SK-N-SH (cell line): ENCODE data around the gene ZIC3. TPM values are rescaled to one million over a fixed set of nuclear protein-coding genes. Genes with fewer than 3 reads are reported as not detected.
A peak's percentile ranks its signal among the peaks of the same experiment; 100 is the strongest.

Experiments
- CTCF ChIA-PET: fragments of 300-600, 350-600 bp; formaldehyde crosslinking; extraction: SDS; loops from one replicate; lab custom pipeline; 2021; lab: Yijun Ruan, JAX
- POLR2A ChIA-PET: fragments of 350-600 bp; sonication (Branson Sonifier 250); formaldehyde crosslinking; extraction: SDS; loops from one replicate; lab custom pipeline; 2020; ENCODE audit warnings: antibody characterized with exemption, inconsistent platforms; lab: Yijun Ruan, JAX
- DNase-seq: peaks from one replicate; pipeline ENCODE4 v3.0.0; 2012
- H2AFZ ChIP-seq: fragments of 200-600 bp; sonication (generic); 2 replicates; pipeline ENCODE4 v1.8.1; 2016; ENCODE audit warnings: antibody characterized with exemption, mild to moderate bottlenecking, low read depth
- H3F3A ChIP-seq: fragments of 200-600 bp; sonication (generic); replicated peaks from 2 replicates; pipeline ENCODE3; 2016; ENCODE audit warnings: antibody characterized with exemption, mild to moderate bottlenecking; ENCODE audit not compliant: insufficient read depth
- H3K27ac ChIP-seq, 2 experiments: fragments of 200-500 bp in 1 of 2; fragments of 200-600 bp in 1 of 2; sonication (Bioruptor generic) in 1 of 2; sonication (generic), shearing (Covaris generic) in 1 of 2; 2 replicates each; pipeline versions ENCODE4 v1.5.1 to v1.6.1; 2014 to 2016; ENCODE audit warnings: low read depth in 2 of 2, inconsistent platforms in 1 of 2, low read length in 1 of 2, mild to moderate bottlenecking in 1 of 2, mixed read lengths in 1 of 2
- H3K27me3 ChIP-seq: fragments of 200-600 bp; sonication (generic), shearing (Covaris generic); 2 replicates; pipeline ENCODE4 v1.6.1; 2016; ENCODE audit warnings: mixed run types; ENCODE audit not compliant: insufficient read depth
- H3K36me3 ChIP-seq, 2 experiments: fragments of 200-500 bp in 1 of 2; fragments of 200-600 bp in 1 of 2; sonication (Bioruptor generic) in 1 of 2; sonication (generic) in 1 of 2; replicated peaks in 1 of 2; 2 replicates each; pipeline versions ENCODE3 to v1.5.1; 2014 to 2016; ENCODE audit warnings: low read length in 1 of 2, mild to moderate bottlenecking in 1 of 2; ENCODE audit not compliant: insufficient read depth in 2 of 2, control insufficient read depth in 1 of 2
- H3K4me1 ChIP-seq, 2 experiments: fragments of 200-500 bp in 1 of 2; fragments of 200-600 bp in 1 of 2; sonication (Bioruptor generic) in 1 of 2; sonication (generic), shearing (Covaris generic) in 1 of 2; 2 replicates each; pipeline versions ENCODE4 v1.5.1 to v1.6.1; 2014 to 2016; ENCODE audit warnings: low read depth in 1 of 2, low read length in 1 of 2, mixed run types in 1 of 2; ENCODE audit not compliant: insufficient read depth in 2 of 2, control insufficient read depth in 1 of 2
- H3K4me2 ChIP-seq: fragments of 200-600 bp; sonication (generic), shearing (Covaris generic); 2 replicates; pipeline ENCODE4 v1.6.1; 2017; ENCODE audit warnings: mixed run types
- H3K4me3 ChIP-seq, 2 experiments: fragments of 200-500 bp in 1 of 2; fragments of 200-600 bp in 1 of 2; sonication (Bioruptor generic) in 1 of 2; sonication (generic), shearing (Covaris generic) in 1 of 2; 2 replicates each; pipeline versions ENCODE4 v1.5.1 to v1.8.1; 2014 to 2016; ENCODE audit warnings: low read depth in 2 of 2, inconsistent platforms in 1 of 2, low read length in 1 of 2, mild to moderate bottlenecking in 1 of 2, mixed read lengths in 1 of 2, moderate library complexity in 1 of 2
- H3K79me2 ChIP-seq: fragments of 200-600 bp; sonication (generic); 2 replicates; pipeline ENCODE4 v1.8.1; 2017; ENCODE audit warnings: mild to moderate bottlenecking; ENCODE audit not compliant: insufficient read depth
- H3K9ac ChIP-seq: fragments of 200-600 bp; sonication (generic); 2 replicates; pipeline ENCODE4 v1.6.1; 2017; ENCODE audit warnings: mixed run types
- H3K9me2 ChIP-seq: fragments of 200-600 bp; sonication (generic); 2 replicates; pipeline ENCODE4 v1.6.1; 2017; ENCODE audit warnings: mixed run types
- H3K9me3 ChIP-seq: fragments of 200-600 bp; sonication (generic); 2 replicates; pipeline ENCODE4 v1.6.1; 2017; ENCODE audit warnings: mixed run types, mild to moderate bottlenecking, moderate library complexity
- H4K20me1 ChIP-seq: fragments of 200-600 bp; sonication (generic); 2 replicates; pipeline ENCODE4 v1.6.1; 2017; ENCODE audit warnings: mild to moderate bottlenecking, mixed run types; ENCODE audit not compliant: insufficient read depth
- EZH2phosphoT487 ChIP-seq: fragments of 200-600 bp; sonication (generic); IDR thresholded peaks from 2 replicates; pipeline ENCODE4 v1.6.1; 2017; ENCODE audit warnings: low read depth, mixed run types, mild to moderate bottlenecking, antibody characterized with exemption, moderate library complexity, borderline replicate concordance
- FOSL2 ChIP-seq: IDR thresholded peaks from 2 replicates; pipeline ENCODE4 v1.4.0; 2012; ENCODE audit warnings: low read depth, mild to moderate bottlenecking, moderate library complexity, borderline replicate concordance
- FOXM1 ChIP-seq: IDR thresholded peaks from 2 replicates; pipeline ENCODE4 v1.4.0; 2012; ENCODE audit warnings: low read depth, mild to moderate bottlenecking
- JUND ChIP-seq: IDR thresholded peaks from 2 replicates; pipeline ENCODE4 v1.4.0; 2012
- MXI1 ChIP-seq: IDR thresholded peaks from 2 replicates; pipeline ENCODE4 v1.6.1; 2012; ENCODE audit warnings: mild to moderate bottlenecking, low read depth, low read length, improper control_type of control experiment
- PBX3 ChIP-seq: IDR thresholded peaks from 2 replicates; pipeline ENCODE4; 2012
- RCOR1 ChIP-seq: fragments of 150-350 bp; IDR thresholded peaks from 2 replicates; pipeline ENCODE4 v1.6.1; 2017; ENCODE audit warnings: antibody characterized with exemption, low read length
- RFX5 ChIP-seq: IDR thresholded peaks from 2 replicates; pipeline ENCODE4 v1.6.1; 2012; ENCODE audit warnings: mild to moderate bottlenecking, improper control_type of control experiment, low read length
- SIN3A ChIP-seq: IDR thresholded peaks from 2 replicates; pipeline ENCODE4 v1.6.1; 2012; ENCODE audit warnings: low read depth, mild to moderate bottlenecking, low read length, moderate library complexity, borderline replicate concordance
- TAF1 ChIP-seq: IDR thresholded peaks from 2 replicates; pipeline ENCODE4 v1.6.1; 2012; ENCODE audit warnings: low read depth, mild to moderate bottlenecking, low read length, moderate library complexity, borderline replicate concordance
- TEAD4 ChIP-seq: IDR thresholded peaks from 2 replicates; pipeline ENCODE4 v1.4.0; 2012; ENCODE audit warnings: mild to moderate bottlenecking, borderline replicate concordance; ENCODE audit not compliant: insufficient read depth
- USF1 ChIP-seq: IDR thresholded peaks from 2 replicates; pipeline ENCODE4 v1.4.0; 2012; ENCODE audit warnings: low read depth, borderline replicate concordance
- WGBS: methylation state at CpG from one replicate; pipeline ENCODE4 v1.1.6; 2017; ENCODE audit warnings: low lambda C conversion rate; 5-methylcytosine and 5-hydroxymethylcytosine counted together
- polyA plus RNA-seq, 3 experiments: library from polyadenylated mRNA; depleted of rRNA; stranded (reverse); fragments of >200 nt; gene quantifications; 2 replicates each; pipeline ENCODE4 v1.2.3, GENCODE V29; 2012

The ZIC3 gene
- polyA plus RNA-seq, 1 of the 3 experiments (the other 2 are of a cell fraction): not detected

- TF ChIP-seq EZH2phosphoT487: 0 out of 2 replicates have a peak, but pooled peaks have one; percentile 48
- no peak for TF ChIP-seq JUND
- Histone ChIP-seq H3K4me1 (no peaks in the 10 kb centered on the region), H3K4me3 (no peak overlapping the region), H3K9me3 (no peaks in the 10 kb centered on the region), H3K36me3 (no peaks in the 10 kb centered on the region), H2AFZ (no peak overlapping the region), H3K27me3 (peaks cover 50% of the 10 kb centered on the region), H4K20me1 (no peaks in the 10 kb centered on the region), H3K79me2 (no peaks in the 10 kb centered on the region), H3K9ac (no peak overlapping the region), H3K9me2 (no peaks in the 10 kb centered on the region), H3K27ac (no peak overlapping the region), H3K4me2 (no peak overlapping the region), H3F3A (no peaks in the 10 kb centered on the region)
- 13% methylated on average over 13 of the region's 16 CpGs for WGBS
- CTCF ChIA-PET: no interaction called here
- DNase-seq: no peak
- POLR2A ChIA-PET: no interaction called here
Measured at GRCh38 chrX:137569470-137569891, 3.6 kb downstream of the ZIC3 start.

GRCh38 chrX:137573324-137574101 lies 7.6 kb downstream of the ZIC3 start:
- no peaks in the 10 kb centered on the region for H3K9me2 ChIP-seq
- H3K4me2 ChIP-seq: no peak overlapping the region
- H4K20me1 ChIP-seq: no peaks in the 10 kb centered on the region
- POLR2A ChIA-PET: no interaction called here
- peaks cover 42% of the 10 kb centered on the region for H3K27me3 ChIP-seq
- H3K4me1 ChIP-seq: no peaks in the 10 kb centered on the region
- H2AFZ ChIP-seq: no peak overlapping the region
- no peaks in the 10 kb centered on the region for H3K36me3 ChIP-seq
- H3K9ac ChIP-seq: no peak overlapping the region
- no peaks in the 10 kb centered on the region for H3F3A ChIP-seq
- H3K27ac ChIP-seq: no peak overlapping the region
- H3K9me3 ChIP-seq: no peaks in the 10 kb centered on the region
- no peak overlapping the region for H3K4me3 ChIP-seq
- WGBS: 27% methylated on average over 25 of the region's 44 CpGs
- CTCF ChIA-PET: interaction anchor here (0.6 kb wide), 1 partner anchor 38 kb away, joined by 3 read pairs; no protein-coding TSS in a partner anchor
- H3K79me2 ChIP-seq: no peaks in the 10 kb centered on the region
- DNase-seq: no peak
- TF ChIP-seq SIN3A (no peak), RCOR1 (no peak), FOSL2 (no peak), PBX3 (no peak), MXI1 (no peak), TAF1 (no peak), RFX5 (no peak), TEAD4 (no peak), FOXM1 (no peak), USF1 (no peak)
